IMR-90 (cell line): ENCODE data around the gene PAIP1. TPM values are rescaled to one million over a fixed set of nuclear protein-coding genes. Genes with fewer than 3 reads are reported as not detected.

Experiments
- ATAC-seq: fragments of 200-7000 bp; cut with Tn5 transposase; 2 replicates; pipeline ENCODE4 v1.9.1; 2020; ENCODE audit warnings: low read depth, mild to moderate bottlenecking, moderate library complexity
- BruUV-seq: library from RNA; stranded (reverse); fragments of 400-500 nt; replicated peaks from 2 replicates; lab custom pipeline; 2021; lab: Mats Ljungman, UMichigan
- CTCF ChIA-PET: fragments of 300-600 bp; formaldehyde crosslinking; extraction: SDS; loops from one replicate; lab custom pipeline; 2021; ENCODE audit warnings: antibody characterized with exemption; lab: Yijun Ruan, JAX
- POLR2A ChIA-PET: fragments of 300-600 bp; sonication (Branson Sonifier 250); formaldehyde crosslinking; loops from one replicate; lab custom pipeline; 2022; ENCODE audit warnings: antibody characterized with exemption; ENCODE audit not compliant: unreplicated experiment; lab: Charles Lee
- DNase-seq: peaks from one replicate; pipeline ENCODE4 v3.0.0; 2013
- H2AFZ ChIP-seq: replicated peaks from 2 replicates; pipeline ENCODE3; 2013; ENCODE audit warnings: low read length, mild to moderate bottlenecking; ENCODE audit not compliant: poor library complexity
- H2AK5ac ChIP-seq: 2 replicates; pipeline ENCODE4 v1.6.1; 2013; ENCODE audit warnings: low read depth, low read length, inconsistent platforms
- H2AK9ac ChIP-seq: replicated peaks from 2 replicates; pipeline ENCODE3; 2013; ENCODE audit warnings: mild to moderate bottlenecking, low read depth, low read length, moderate library complexity; ENCODE audit not compliant: poor library complexity
- H2BK120ac ChIP-seq: 2 replicates; pipeline ENCODE4 v1.6.1; 2013; ENCODE audit warnings: low read depth, low read length, inconsistent platforms
- H2BK15ac ChIP-seq: 3 replicates; pipeline ENCODE4 v1.6.1; 2013; ENCODE audit warnings: low read depth, low read length, inconsistent platforms
- H2BK20ac ChIP-seq: 2 replicates; pipeline ENCODE4 v1.6.1; 2013; ENCODE audit warnings: low read depth, mild to moderate bottlenecking, inconsistent platforms, low read length, moderate library complexity
- H2BK5ac ChIP-seq: 2 replicates; pipeline ENCODE4 v1.6.1; 2013; ENCODE audit warnings: mild to moderate bottlenecking, low read depth, low read length, inconsistent platforms; ENCODE audit not compliant: poor library complexity, severe bottlenecking
- H3K14ac ChIP-seq: replicated peaks from 2 replicates; pipeline ENCODE4 v1.6.1; 2013; ENCODE audit warnings: low read depth, low read length, inconsistent platforms
- H3K18ac ChIP-seq: 2 replicates; pipeline ENCODE4 v1.6.1; 2013; ENCODE audit warnings: low read depth, low read length, control low read depth
- H3K23ac ChIP-seq: 2 replicates; pipeline ENCODE4 v1.6.1; 2013; ENCODE audit warnings: low read depth, low read length, inconsistent platforms
- H3K27ac ChIP-seq: 2 replicates; pipeline ENCODE4 v1.5.1; 2013; ENCODE audit warnings: mild to moderate bottlenecking, control low read depth, low read length; ENCODE audit not compliant: insufficient read depth
- H3K27me3 ChIP-seq: 2 replicates; pipeline ENCODE4 v1.6.1; 2013; ENCODE audit warnings: low read length; ENCODE audit not compliant: control insufficient read depth, insufficient read depth
- H3K36me3 ChIP-seq: 2 replicates; pipeline ENCODE4 v1.6.1; 2013; ENCODE audit warnings: low read length, mixed read lengths; ENCODE audit not compliant: control insufficient read depth, insufficient read depth
- H3K4ac ChIP-seq: 2 replicates; pipeline ENCODE4 v1.6.1; 2013; ENCODE audit warnings: low read depth, low read length, inconsistent platforms
- H3K4me1 ChIP-seq: 2 replicates; pipeline ENCODE4 v1.6.1; 2013; ENCODE audit warnings: low read length, mixed read lengths; ENCODE audit not compliant: control insufficient read depth, insufficient read depth
- H3K4me2 ChIP-seq: 2 replicates; pipeline ENCODE4 v1.6.1; 2013; ENCODE audit warnings: low read depth, mild to moderate bottlenecking, control low read depth, low read length, moderate library complexity
- H3K4me3 ChIP-seq: 2 replicates; pipeline ENCODE4 v1.5.1; 2013; ENCODE audit warnings: low read depth, mild to moderate bottlenecking, control low read depth, low read length, moderate library complexity; ENCODE audit not compliant: insufficient read depth
- H3K56ac ChIP-seq: 2 replicates; pipeline ENCODE4 v1.6.1; 2013; ENCODE audit warnings: low read length, inconsistent platforms; ENCODE audit not compliant: insufficient read depth; ENCODE audit errors: extremely low read depth
- H3K79me1 ChIP-seq, 2 experiments: 2 replicates each; pipeline ENCODE4 v1.6.1; 2013; ENCODE audit warnings: low read length in 2 of 2, inconsistent platforms in 1 of 2, low read depth in 1 of 2
- H3K9ac ChIP-seq: 2 replicates; pipeline ENCODE4 v1.6.1; 2013; ENCODE audit warnings: low read depth, low read length, control low read depth
- H3K9me1 ChIP-seq: 2 replicates; pipeline ENCODE4 v1.6.1; 2013; ENCODE audit warnings: low read length, inconsistent platforms; ENCODE audit not compliant: insufficient read depth
- H3K9me3 ChIP-seq: 2 replicates; pipeline ENCODE4 v1.6.1; 2013; ENCODE audit warnings: low read length; ENCODE audit not compliant: control insufficient read depth, insufficient read depth
- H4K20me1 ChIP-seq: 2 replicates; pipeline ENCODE4 v1.6.1; 2013; ENCODE audit warnings: low read length, inconsistent platforms; ENCODE audit not compliant: insufficient read depth
- H4K5ac ChIP-seq: 2 replicates; pipeline ENCODE4 v1.6.1; 2013; ENCODE audit warnings: mild to moderate bottlenecking, low read depth, low read length, control low read depth
- H4K8ac ChIP-seq, 2 experiments: 2 replicates each; pipeline ENCODE4 v1.6.1; 2013; ENCODE audit warnings: low read depth in 2 of 2, low read length in 2 of 2, control low read depth in 1 of 2, inconsistent platforms in 1 of 2
- H4K91ac ChIP-seq: 2 replicates; pipeline ENCODE4 v1.6.1; 2013; ENCODE audit warnings: low read depth, low read length, inconsistent platforms; ENCODE audit not compliant: insufficient read depth
- BHLHE40 ChIP-seq: fragments of 150-350 bp; IDR thresholded peaks from 2 replicates; pipeline ENCODE4 v1.6.1; 2016; ENCODE audit warnings: mild to moderate bottlenecking, low read depth, low read length
- CTCF ChIP-seq: conservative IDR thresholded peaks from 2 replicates; pipeline ENCODE4 v1.5.1; 2012; ENCODE audit warnings: mild to moderate bottlenecking, low read depth, low read length, improper control_type of control experiment
- FOS ChIP-seq: fragments of 150-350 bp; IDR thresholded peaks from 2 replicates; pipeline ENCODE4 v1.6.1; 2016; ENCODE audit warnings: low read depth, low read length
- MAFK ChIP-seq: IDR thresholded peaks from 2 replicates; pipeline ENCODE4 v1.6.1; 2012; ENCODE audit warnings: low read depth, low read length, improper control_type of control experiment
- NFE2L2 ChIP-seq: fragments of 150-350 bp; IDR thresholded peaks from 2 replicates; pipeline ENCODE4 v1.6.1; 2016; ENCODE audit warnings: low read depth, mild to moderate bottlenecking, low read length
- POLR2A ChIP-seq: IDR thresholded peaks from 2 replicates; pipeline ENCODE4 v1.6.1; 2012; ENCODE audit warnings: mild to moderate bottlenecking, low read depth, low read length
- RCOR1 ChIP-seq: IDR thresholded peaks from 2 replicates; pipeline ENCODE4 v1.6.1; 2012; ENCODE audit warnings: mild to moderate bottlenecking, low read length, improper control_type of control experiment; ENCODE audit not compliant: insufficient replicate concordance
- SMC3 ChIP-seq: fragments of 150-350 bp; IDR thresholded peaks from 2 replicates; pipeline ENCODE4 v1.6.1; 2016; ENCODE audit warnings: low read depth, mild to moderate bottlenecking, antibody characterized with exemption, low read length, moderate library complexity
- USF2 ChIP-seq: fragments of 150-350 bp; IDR thresholded peaks from 2 replicates; pipeline ENCODE4 v1.6.1; 2017; ENCODE audit warnings: mild to moderate bottlenecking, antibody characterized with exemption, low read length, low read depth
- WGBS, 2 experiments: methylation state at CpG; one replicate each; pipeline versions ENCODE4 v1.1.5 to v1.1.7; 2013; ENCODE audit warnings: missing lambda C conversion rate in 2 of 2; ENCODE audit not compliant: insufficient read length in 1 of 2; ENCODE audit errors: extremely low coverage in 2 of 2; 5-methylcytosine and 5-hydroxymethylcytosine counted together
- dilution Hi-C: fragments of 300-500 bp; cut with HindIII; formaldehyde crosslinking; loops from one replicate; pipeline ENCODE4 v1.14.3; 2018; ENCODE audit warnings: low sequenced_read_pairs; ENCODE audit not compliant: unreplicated experiment
- in situ Hi-C: fragments of 300-500 bp; cut with MboI; formaldehyde crosslinking; loops from 3 replicates; pipeline ENCODE4 v1.14.3; 2019; ENCODE audit warnings: low sequenced_read_pairs, inconsistent platforms, mixed read lengths
- intact Hi-C: fragments of 100-400 bp; cut with micrococcal nuclease; formaldehyde crosslinking; loops from 2 replicates; pipeline ENCODE4 v1.10.0; 2022
- polyA plus RNA-seq, 3 experiments: library from polyadenylated mRNA; depleted of rRNA; stranded (reverse); fragments of >200 nt; gene quantifications; 2 replicates each; pipeline ENCODE4 v1.2.3, GENCODE V29; 2012; ENCODE audit warnings: low replicate concordance in 1 of 3
- total RNA-seq: library from RNA; depleted of rRNA; stranded (reverse); fragments of >200 nt; gene quantifications from 2 replicates; pipeline ENCODE4 v1.2.3, GENCODE V29; 2012

PAIP1 gene
- total and polyA plus RNA-seq, 2 of the 4 experiments (the other 2 are of a cell fraction): 59.1 to 123 TPM

GRCh38 chr5:43604699-43605098 lies 47.8 kb upstream of the PAIP1 start:
- H3K36me3 ChIP-seq: no peaks in the 10 kb centered on the region
- POLR2A ChIA-PET: no interaction called here
- H2BK20ac ChIP-seq: no peak overlapping the region
- H2BK5ac ChIP-seq: no peak overlapping the region
- no peak overlapping the region for H3K9ac ChIP-seq
- BruUV-seq: no TSS peak
- no peak overlapping the region for H2AK5ac ChIP-seq
- H3K27me3 ChIP-seq: no peaks in the 10 kb centered on the region
- in situ Hi-C loops (no loop called here), intact Hi-C loops (loop anchor here (1.0 kb wide), 1 partner anchor 204 kb away; no protein-coding TSS in a partner anchor), dilution Hi-C loops (no loop called here)
- H3K23ac ChIP-seq: no peak overlapping the region
- H3K4ac ChIP-seq: no peak overlapping the region
- peaks cover 24 to 48% of the 10 kb centered on the region in 2 experiments for H3K79me1 ChIP-seq
- peaks cover 2% of the 10 kb centered on the region for H3K4me1 ChIP-seq
- H3K14ac ChIP-seq: no peak overlapping the region
- no peak overlapping the region for H4K8ac ChIP-seq
- H3K9me3 ChIP-seq: no peaks in the 10 kb centered on the region
- H3K4me3 ChIP-seq: no peak overlapping the region
- no peak overlapping the region for H3K18ac ChIP-seq
- H2BK15ac ChIP-seq: no peak overlapping the region
- WGBS, 2 experiments: no CpG with 5 or more reads among the region's 4 CpGs
- no peaks in the 10 kb centered on the region for H4K20me1 ChIP-seq
- no peak overlapping the region for H4K91ac ChIP-seq
- H4K5ac ChIP-seq: no peak overlapping the region
- H2AK9ac ChIP-seq: no peak overlapping the region
- CTCF ChIA-PET: interaction anchor here (0.6 kb wide), 1 partner anchor 883 kb away, joined by 4 read pairs; no protein-coding TSS in a partner anchor
- no peak overlapping the region for H3K4me2 ChIP-seq
- no peak for TF ChIP-seq RCOR1
- TF ChIP-seq POLR2A: no peak
- TF ChIP-seq NFE2L2: no peak
- TF ChIP-seq SMC3: no peak
- no peak for TF ChIP-seq BHLHE40
- no peak for TF ChIP-seq FOS
- no peak for TF ChIP-seq CTCF
- TF ChIP-seq MAFK: no peak
- TF ChIP-seq USF2: no peak
- no peak for DNase-seq
- peaks cover 2% of the 10 kb centered on the region; the same call in 1 of the 2 replicates for H3K9me1 ChIP-seq
- H3K27ac ChIP-seq: no peak overlapping the region
- no peak for ATAC-seq
- no peak overlapping the region for H3K56ac ChIP-seq
- H2AFZ ChIP-seq: no peak overlapping the region
- no peak overlapping the region for H2BK120ac ChIP-seq
